ENCODE data around the gene CHST8. TPM values are rescaled to one million over a fixed set of nuclear protein-coding genes. Genes with fewer than 3 reads are reported as not detected.
A peak's percentile ranks its signal among the peaks of the same experiment; 100 is the strongest.
"Not testable (repeated sequence)": the region's sequence is repeated elsewhere in the genome, so short reads cannot be mapped to it uniquely, and the experiment has no call there.

The CHST8 gene
- total RNA-seq, 1 experiment from 2014 or later: not detected

DNA sequence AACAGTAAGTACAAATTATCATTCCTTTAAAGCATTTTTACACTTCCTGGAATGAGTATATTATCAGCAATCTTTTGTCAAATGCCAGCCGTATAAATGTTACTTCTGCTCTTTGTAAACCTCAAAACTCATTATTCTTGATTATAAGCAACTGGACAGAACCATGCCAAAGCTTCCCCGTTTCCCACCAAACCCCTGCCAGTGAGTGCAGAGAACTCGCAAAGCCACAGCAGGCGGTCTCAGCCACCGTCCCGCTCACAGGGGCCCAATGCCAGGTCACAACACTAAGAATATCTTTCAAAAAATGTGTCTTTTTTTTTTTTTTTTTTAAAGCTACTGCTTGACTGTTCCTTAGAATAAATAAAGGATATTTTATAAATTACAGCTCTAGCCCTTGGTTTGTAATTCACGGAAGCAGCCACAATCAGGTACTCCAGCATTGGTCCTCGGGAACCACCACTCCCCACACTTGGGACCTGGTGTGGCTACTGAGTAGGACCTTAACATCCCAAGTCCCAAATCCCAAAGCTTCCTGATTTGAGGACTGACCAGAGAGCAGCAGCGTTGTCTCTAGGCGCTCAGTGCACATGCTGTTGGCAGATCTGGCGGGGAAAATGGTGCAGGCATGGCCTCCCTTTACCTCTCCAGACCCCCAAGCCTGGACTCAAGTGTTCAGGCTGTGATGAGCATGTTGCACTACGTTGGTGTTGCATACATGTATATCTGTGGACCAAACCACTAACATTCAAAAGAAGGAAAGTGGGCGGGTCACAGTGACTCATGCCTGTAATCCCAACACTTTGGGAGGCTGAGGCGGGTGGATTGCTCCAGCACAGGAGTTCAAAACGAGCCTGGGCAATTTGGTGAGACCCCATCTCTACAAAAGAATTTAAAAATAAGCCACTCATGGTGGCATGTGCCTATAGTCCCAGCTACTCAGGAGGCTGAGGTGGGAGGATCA lies 193.9 kb downstream of the CHST8 start:
- CTCF ChIA-PET: interaction anchor here (0.6 kb wide), 2 partner anchors 22 to 132 kb away, joined by 3 to 5 read pairs; no protein-coding TSS in a partner anchor

GRCh38 chr19:33818411-33818810 lies 196.7 kb downstream of the CHST8 start:
- no peaks in the 10 kb centered on the region for H3K9me3 ChIP-seq (ENCODE audit: insufficient read depth, low read depth)
- no peaks in the 10 kb centered on the region for H3K36me3 ChIP-seq (ENCODE audit: low read depth)
- no TSS peak for BruUV-seq (replicated peaks)
- ChIA-PET CTCF (no interaction called here), POLR2A (ENCODE audit: unreplicated experiment) (no interaction called here)
- peaks cover 41% of the 10 kb centered on the region for H3K4me1 ChIP-seq (replicated peaks; ENCODE audit: insufficient read depth)
- DNase-seq: no peak
- H3K4me3 ChIP-seq: no peak overlapping the region
- intact Hi-C loops (cut with micrococcal nuclease; ENCODE audit: unreplicated experiment): no loop called here
- H3F3A ChIP-seq (ENCODE audit: insufficient read depth, low read depth): peaks cover 34% of the 10 kb centered on the region
- no peak overlapping the region for H3K27ac ChIP-seq
- H2AFZ ChIP-seq: no peak overlapping the region
- H3K79me2 ChIP-seq (ENCODE audit: low read depth): no peaks in the 10 kb centered on the region
- H3K27me3 ChIP-seq (ENCODE audit: insufficient read depth, low read depth): no peaks in the 10 kb centered on the region
- no peak overlapping the region for H3K4me2 ChIP-seq
- H4K20me1 ChIP-seq (ENCODE audit: insufficient read depth): no peaks in the 10 kb centered on the region
- H3K9me2 ChIP-seq (ENCODE audit: insufficient read depth): no peaks in the 10 kb centered on the region
- TF ChIP-seq EZH2 (IDR thresholded peaks at IDR 0.05; ENCODE audit: low read depth): no peak
- no peak for TF ChIP-seq CTCF (conservative IDR thresholded peaks at IDR 0.05)

More for the DNA sequence above, 193.9 kb downstream of the CHST8 start:
- no peak overlapping the region for H3K4me2 ChIP-seq
- peaks cover 21% of the 10 kb centered on the region for H3K4me1 ChIP-seq (replicated peaks; ENCODE audit: insufficient read depth)
- no peak overlapping the region for H2AFZ ChIP-seq
- H3K27me3 ChIP-seq (ENCODE audit: insufficient read depth, low read depth): no peaks in the 10 kb centered on the region
- H3K9me2 ChIP-seq (ENCODE audit: insufficient read depth): no peaks in the 10 kb centered on the region
- TF ChIP-seq EZH2 (IDR thresholded peaks at IDR 0.05; ENCODE audit: low read depth) (no peak), CTCF (conservative IDR thresholded peaks at IDR 0.05) (no peak)
- no peaks in the 10 kb centered on the region for H4K20me1 ChIP-seq (ENCODE audit: insufficient read depth)
- peaks cover 20% of the 10 kb centered on the region for H3F3A ChIP-seq (ENCODE audit: insufficient read depth, low read depth)
- no peaks in the 10 kb centered on the region for H3K36me3 ChIP-seq (ENCODE audit: low read depth)
- intact Hi-C loops (cut with micrococcal nuclease; ENCODE audit: unreplicated experiment): no loop called here
- H3K27ac ChIP-seq: no peak overlapping the region
- no peaks in the 10 kb centered on the region for H3K79me2 ChIP-seq (ENCODE audit: low read depth)
- no TSS peak for BruUV-seq (replicated peaks)
- H3K9me3 ChIP-seq (ENCODE audit: insufficient read depth, low read depth): no peaks in the 10 kb centered on the region
- no peak overlapping the region for H3K4me3 ChIP-seq
- POLR2A ChIA-PET (ENCODE audit: unreplicated experiment): interaction anchor here (0.7 kb wide), 1 partner anchor 867 kb away, joined by 4 read pairs; no protein-coding TSS in a partner anchor
- DNase-seq: no peak

GRCh38 chr19:33819078-33819477 lies 197.3 kb downstream of the CHST8 start:
- not testable (repeated sequence) for BruUV-seq (replicated peaks)

More at GRCh38 chr19:33819078-33819477, 197.3 kb downstream of the CHST8 start:
- H3K36me3 ChIP-seq (ENCODE audit: low read depth); H3K9me3 ChIP-seq (ENCODE audit: insufficient read depth, low read depth); H2AFZ ChIP-seq; POLR2A ChIA-PET (ENCODE audit: unreplicated experiment); H3K79me2 ChIP-seq (ENCODE audit: low read depth); intact Hi-C loops (cut with micrococcal nuclease; ENCODE audit: unreplicated experiment); H3K9me2 ChIP-seq (ENCODE audit: insufficient read depth); H3K27me3 ChIP-seq (ENCODE audit: insufficient read depth, low read depth); CTCF ChIA-PET; H4K20me1 ChIP-seq (ENCODE audit: insufficient read depth); DNase-seq: not testable (repeated sequence)
- Histone ChIP-seq H3K4me2 (peak overlapping the region; percentile 81), H3K4me3 (peak overlapping the region; percentile 64; the same call in 1 of the 2 replicates), H3K4me1 (replicated peaks; ENCODE audit: insufficient read depth) (peaks cover 41% of the 10 kb centered on the region), H3K27ac (peak overlapping the region; percentile 94), H3F3A (ENCODE audit: insufficient read depth, low read depth) (peaks cover 34% of the 10 kb centered on the region)
